ENCODE data around the gene TEX48. TPM values are rescaled to one million over a fixed set of nuclear protein-coding genes. Genes with fewer than 3 reads are reported as not detected.

The TEX48 gene, protein sequence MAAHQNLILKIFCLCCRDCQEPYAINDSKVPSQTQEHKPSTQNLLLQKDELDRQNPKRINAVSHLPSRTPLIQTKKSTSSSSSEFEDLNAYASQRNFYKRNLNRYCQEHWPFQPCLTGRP
- total RNA-seq = not detected

DNA sequence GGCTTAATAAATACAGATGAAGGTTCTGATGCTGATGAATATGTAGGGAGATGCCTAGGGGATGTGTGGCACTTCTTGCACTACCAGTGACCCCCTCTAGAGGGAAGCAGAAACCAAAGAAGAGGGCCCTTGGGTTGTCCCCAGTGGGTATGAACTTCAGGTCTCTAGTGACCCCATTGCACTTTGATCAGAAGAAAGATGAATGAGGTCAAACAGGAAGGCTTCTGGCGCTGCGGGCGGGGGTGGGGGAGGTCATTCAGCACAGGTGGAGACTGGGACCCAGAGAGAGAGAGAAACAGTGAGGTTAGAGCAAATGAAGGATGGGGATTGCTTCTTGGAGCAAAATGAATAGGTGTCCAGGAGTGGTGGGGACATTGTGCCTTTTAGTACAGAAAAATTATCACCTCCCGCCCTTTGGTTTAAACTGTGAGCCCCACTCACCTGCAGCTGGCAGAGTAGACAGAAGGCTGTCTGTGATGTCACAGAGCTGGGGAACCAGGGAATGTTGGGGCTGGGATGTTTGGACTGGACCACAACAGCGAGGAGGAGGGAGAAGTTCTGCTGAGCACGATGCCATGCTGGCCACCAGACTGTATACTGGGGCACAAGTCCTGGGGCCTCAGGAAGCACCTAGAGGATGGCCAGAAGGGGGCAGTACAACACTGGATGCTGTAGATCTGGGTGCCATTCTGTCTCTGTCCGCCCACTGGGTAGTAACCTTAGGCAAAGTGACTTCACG, at the start of gene TEX48:
TSS of gene TEX48 (minus strand) at position 599 of the 739 bp plus-strand sequence. CDS start 10,469 bp downstream, outside the sequence.
- Histone ChIP-seq H3K4me3 (no peak within 1 kb of the TSS), H3K27me3 (no peaks in the 10 kb centered on the region), H3K4me1 (no peaks in the 10 kb centered on the region), H3K9me3 (no peaks in the 10 kb centered on the region), H3K36me3 (no peaks in the 10 kb centered on the region), H3K27ac (no peak within 1 kb of the TSS)
- DNase-seq (ENCODE audit: low spot score in 2 of 2) = peak in 1 of 2 donors; percentile 57
- WGBS, 2 donors = 71 to 74% methylated on average over 8 of the region's 8 CpGs
- no peak for TF ChIP-seq EP300 (IDR thresholded peaks at IDR 0.05)
- TF ChIP-seq, protein P1, sequence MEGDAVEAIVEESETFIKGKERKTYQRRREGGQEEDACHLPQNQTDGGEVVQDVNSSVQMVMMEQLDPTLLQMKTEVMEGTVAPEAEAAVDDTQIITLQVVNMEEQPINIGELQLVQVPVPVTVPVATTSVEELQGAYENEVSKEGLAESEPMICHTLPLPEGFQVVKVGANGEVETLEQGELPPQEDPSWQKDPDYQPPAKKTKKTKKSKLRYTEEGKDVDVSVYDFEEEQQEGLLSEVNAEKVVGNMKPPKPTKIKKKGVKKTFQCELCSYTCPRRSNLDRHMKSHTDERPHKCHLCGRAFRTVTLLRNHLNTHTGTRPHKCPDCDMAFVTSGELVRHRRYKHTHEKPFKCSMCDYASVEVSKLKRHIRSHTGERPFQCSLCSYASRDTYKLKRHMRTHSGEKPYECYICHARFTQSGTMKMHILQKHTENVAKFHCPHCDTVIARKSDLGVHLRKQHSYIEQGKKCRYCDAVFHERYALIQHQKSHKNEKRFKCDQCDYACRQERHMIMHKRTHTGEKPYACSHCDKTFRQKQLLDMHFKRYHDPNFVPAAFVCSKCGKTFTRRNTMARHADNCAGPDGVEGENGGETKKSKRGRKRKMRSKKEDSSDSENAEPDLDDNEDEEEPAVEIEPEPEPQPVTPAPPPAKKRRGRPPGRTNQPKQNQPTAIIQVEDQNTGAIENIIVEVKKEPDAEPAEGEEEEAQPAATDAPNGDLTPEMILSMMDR (IDR thresholded peaks at IDR 0.05) = peak; percentile 39 to 65 (median 41)

DNA sequence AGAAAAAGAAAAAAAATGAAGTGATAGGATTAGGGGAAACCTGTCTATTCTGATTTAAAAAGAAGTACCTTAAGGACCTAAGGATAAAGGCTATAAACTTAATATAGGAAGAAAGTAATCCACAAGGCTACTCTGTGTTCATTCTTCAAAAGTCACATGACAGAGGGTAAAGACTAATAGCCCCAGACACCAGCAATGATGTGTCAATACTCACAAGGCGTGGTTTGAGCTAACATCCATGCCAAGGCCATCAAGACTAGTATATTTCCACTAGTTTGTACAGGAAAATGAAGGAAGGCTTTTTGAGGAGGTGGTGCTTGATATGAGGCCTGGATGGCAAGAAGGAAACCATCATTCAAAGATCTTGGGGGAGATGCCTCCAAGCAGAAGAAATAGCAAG, 49.7 kb upstream of the TEX48 start:
- DNase-seq (ENCODE audit: low spot score in 2 of 2) = no peak
- no peaks in the 10 kb centered on the region for H3K4me1 ChIP-seq
- no peak for TF ChIP-seq POLR2A (IDR thresholded peaks at IDR 0.05)
- no peak for TF ChIP-seq EP300 (IDR thresholded peaks at IDR 0.05)
- TF ChIP-seq, protein P1 (IDR thresholded peaks at IDR 0.05) = no peak
- WGBS, 2 donors = 96 to 100% methylated on average over 1 of the region's 1 CpG
- H3K27ac ChIP-seq = no peak overlapping the region
- H3K36me3 ChIP-seq = no peaks in the 10 kb centered on the region
- no peaks in the 10 kb centered on the region for H3K27me3 ChIP-seq
- H3K9me3 ChIP-seq = no peaks in the 10 kb centered on the region
- H3K4me3 ChIP-seq = no peak overlapping the region

DNA sequence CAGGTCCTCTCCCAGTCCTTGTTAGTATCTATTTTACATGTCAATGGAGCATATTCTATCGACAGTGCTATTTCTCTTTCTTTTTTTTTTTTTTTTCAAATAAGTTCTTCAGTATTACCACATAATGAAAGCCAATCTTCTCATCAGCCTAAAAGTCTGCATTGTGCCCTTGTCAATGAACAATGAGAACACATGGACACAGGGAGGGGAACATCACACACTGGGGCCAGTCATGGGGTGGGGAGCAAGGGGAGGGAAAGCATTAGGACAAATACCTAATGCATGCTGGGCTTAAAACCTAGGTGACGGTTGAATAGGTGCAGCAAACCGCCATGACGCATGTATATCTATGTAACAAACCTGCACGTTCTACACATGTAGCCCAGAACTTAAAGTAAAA, 47.7 kb upstream of the TEX48 start:
- 79 to 87% methylated on average over 5 of the region's 5 CpGs for WGBS, 2 donors
- H3K4me1 ChIP-seq = no peaks in the 10 kb centered on the region
- H3K36me3 ChIP-seq = no peaks in the 10 kb centered on the region
- H3K27ac ChIP-seq = no peak overlapping the region
- H3K9me3 ChIP-seq = no peaks in the 10 kb centered on the region
- no peak for DNase-seq (ENCODE audit: low spot score in 2 of 2)
- H3K4me3 ChIP-seq = no peak overlapping the region
- TF ChIP-seq, protein P1 (IDR thresholded peaks at IDR 0.05) = no peak
- no peak for TF ChIP-seq EP300 (IDR thresholded peaks at IDR 0.05)
- no peaks in the 10 kb centered on the region for H3K27me3 ChIP-seq

DNA sequence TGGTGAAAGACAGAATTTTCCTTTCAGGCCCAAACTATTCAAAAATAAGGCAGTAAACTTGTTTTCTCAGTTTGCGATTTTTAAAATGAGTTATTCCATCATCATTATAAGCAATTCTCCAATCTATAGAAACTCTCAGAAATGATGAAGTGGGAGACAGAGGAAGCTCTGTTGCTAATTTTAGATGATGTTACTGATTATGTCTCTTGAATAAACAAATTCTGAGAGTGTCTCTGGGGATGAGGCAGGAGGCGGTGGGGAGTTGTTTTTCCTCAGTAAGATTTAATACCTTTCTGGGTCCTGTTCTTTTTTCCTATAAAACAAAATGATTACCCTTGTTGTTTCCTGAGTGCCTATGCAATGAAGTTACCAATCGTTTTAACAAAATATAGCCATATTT, 43.9 kb upstream of the TEX48 start:
- H3K4me3 ChIP-seq = no peak overlapping the region
- 55 to 62% methylated on average over 3 of the region's 3 CpGs for WGBS, 2 donors
- H3K27ac ChIP-seq = no peak overlapping the region
- no peaks in the 10 kb centered on the region for H3K27me3 ChIP-seq
- TF ChIP-seq, protein P1 (IDR thresholded peaks at IDR 0.05) = no peak
- TF ChIP-seq POLR2A (IDR thresholded peaks at IDR 0.05) (no peak), EP300 (IDR thresholded peaks at IDR 0.05) (no peak)
- H3K9me3 ChIP-seq = no peaks in the 10 kb centered on the region
- H3K36me3 ChIP-seq = no peaks in the 10 kb centered on the region
- H3K4me1 ChIP-seq = no peaks in the 10 kb centered on the region
- no peak for DNase-seq (ENCODE audit: low spot score in 2 of 2)

DNA sequence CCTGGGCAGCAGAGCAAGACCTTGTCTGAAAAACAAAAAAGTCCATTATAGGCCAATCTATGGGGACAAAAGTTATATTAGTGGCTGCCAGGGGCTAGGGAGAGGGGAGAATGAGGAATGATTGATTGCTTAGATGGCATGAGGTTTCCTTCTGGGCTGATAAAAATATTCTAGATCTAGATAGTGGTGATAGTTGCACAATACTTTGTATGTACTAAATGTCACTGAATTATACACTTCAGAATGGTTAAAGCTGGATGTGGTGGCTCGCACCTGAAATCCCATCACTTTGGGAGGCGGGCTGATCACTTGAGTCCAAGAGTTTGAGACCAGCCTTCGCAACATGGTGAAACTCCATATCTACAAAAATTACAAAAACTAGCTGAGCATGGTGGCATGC, 42.8 kb upstream of the TEX48 start:
- no peak for DNase-seq (ENCODE audit: low spot score in 2 of 2)
- no peaks in the 10 kb centered on the region for H3K9me3 ChIP-seq
- H3K36me3 ChIP-seq = no peaks in the 10 kb centered on the region
- no peaks in the 10 kb centered on the region for H3K4me1 ChIP-seq
- WGBS, 2 donors = 96 to 98% methylated on average over 3 of the region's 3 CpGs
- no peak overlapping the region for H3K27ac ChIP-seq
- TF ChIP-seq, protein P1 (IDR thresholded peaks at IDR 0.05) = no peak
- TF ChIP-seq EP300 (IDR thresholded peaks at IDR 0.05) (no peak), POLR2A (IDR thresholded peaks at IDR 0.05) (no peak)
- no peaks in the 10 kb centered on the region for H3K27me3 ChIP-seq
- H3K4me3 ChIP-seq = no peak overlapping the region

All from tibial nerve (tissue), 4 donors.